Hematopoietic multipotent progenitor cell treated with erythropoietin and hydrocortisone succinate and interleukin-3 and kit ligand, for 8 days (in vitro differentiated cells): Measurements from ENCODE around the gene GOLPH3.
A peak's percentile ranks its signal among the peaks of the same experiment; 100 is the strongest.

Experiments used
- DNase-seq: peaks from one replicate; pipeline ENCODE4 v3.0.0-alpha.2; 2015

The GOLPH3 gene

GRCh38 chr5:32170303-32171151 lies 3.6 kb downstream of the GOLPH3 start:
- DNase-seq: no peak

DNA sequence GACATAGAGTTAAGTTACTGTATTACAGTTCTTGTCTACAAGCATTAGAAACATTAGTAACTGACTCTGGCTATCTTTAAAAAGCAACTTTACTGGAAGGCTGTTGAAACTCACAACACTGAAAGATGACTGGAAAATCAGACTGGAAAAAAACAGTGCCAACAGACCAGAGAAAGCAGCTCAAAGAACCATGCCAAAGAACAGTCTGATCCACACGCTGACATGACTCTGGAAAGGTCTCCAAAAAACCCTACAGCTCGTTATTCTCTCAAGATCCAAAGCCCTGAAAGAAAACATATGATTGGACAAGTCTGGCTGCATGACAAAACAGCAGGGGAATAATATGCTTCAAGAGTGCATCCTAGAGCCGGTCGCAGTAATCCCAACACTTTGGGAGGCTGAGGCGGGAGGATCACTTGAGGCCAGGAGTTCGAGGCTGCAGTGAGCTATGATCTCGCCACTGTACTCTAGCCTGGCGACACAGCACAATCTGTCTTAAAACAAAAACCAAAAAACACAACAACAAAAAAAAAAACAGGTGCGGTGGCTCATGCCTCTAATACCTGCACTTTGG lies 5.6 kb downstream of the GOLPH3 start:
- DNase-seq: no peak

DNA sequence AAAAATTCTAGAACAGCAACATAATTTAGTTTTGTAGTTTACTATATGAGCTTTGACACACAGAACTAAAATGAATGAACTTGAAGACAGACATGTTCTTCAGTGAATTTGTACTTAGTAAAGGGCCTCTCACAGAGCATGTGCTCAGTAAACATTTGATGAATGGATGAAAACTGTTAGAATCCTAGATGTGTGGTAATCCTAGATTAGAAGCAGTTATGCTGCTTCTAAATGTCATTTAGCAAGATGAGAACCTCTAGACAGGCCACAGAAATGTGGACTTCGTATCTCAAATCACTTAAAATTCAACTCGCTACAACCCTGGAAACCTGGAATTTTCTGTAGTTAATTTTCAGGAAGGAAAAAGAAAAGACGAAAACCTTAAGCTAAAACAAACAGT lies 8.5 kb downstream of the GOLPH3 start:
- DNase-seq: no peak

GRCh38 chr5:32163785-32164184 lies 10.3 kb downstream of the GOLPH3 start:
- no peak for DNase-seq

DNA sequence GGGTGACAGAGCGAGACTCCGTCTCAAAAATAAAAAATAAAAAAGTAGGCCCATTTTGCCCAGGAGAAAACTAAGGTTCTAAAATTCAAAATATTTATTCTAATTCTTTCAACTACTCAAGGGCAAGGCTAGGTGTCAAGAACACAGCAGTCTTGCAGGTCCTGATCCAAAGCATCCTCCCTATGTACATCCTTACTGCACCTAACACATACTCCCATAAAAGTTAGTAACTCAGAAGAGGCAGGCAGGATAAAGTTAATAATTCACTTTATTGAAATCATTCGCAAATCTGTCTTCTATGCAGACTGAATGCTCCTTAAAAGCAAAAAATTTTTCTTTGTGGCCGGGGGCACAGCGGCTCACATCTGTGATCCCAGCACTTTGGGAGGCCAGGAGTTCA lies 11.1 kb downstream of the GOLPH3 start:
- DNase-seq: no peak

GRCh38 chr5:32160228-32160627 lies 13.9 kb downstream of the GOLPH3 start:
- no peak for DNase-seq

GRCh38 chr5:32159328-32160072 lies 14.6 kb downstream of the GOLPH3 start:
- DNase-seq: no peak

- no peak for DNase-seq
These were observed 15.5 kb downstream of the GOLPH3 start for GRCh38 chr5:32158679-32158975.

GRCh38 chr5:32157078-32157477 lies 17.0 kb downstream of the GOLPH3 start:
- no peak for DNase-seq

- DNase-seq: no peak
These were observed 17.5 kb downstream of the GOLPH3 start for GRCh38 chr5:32156635-32157034.

DNA sequence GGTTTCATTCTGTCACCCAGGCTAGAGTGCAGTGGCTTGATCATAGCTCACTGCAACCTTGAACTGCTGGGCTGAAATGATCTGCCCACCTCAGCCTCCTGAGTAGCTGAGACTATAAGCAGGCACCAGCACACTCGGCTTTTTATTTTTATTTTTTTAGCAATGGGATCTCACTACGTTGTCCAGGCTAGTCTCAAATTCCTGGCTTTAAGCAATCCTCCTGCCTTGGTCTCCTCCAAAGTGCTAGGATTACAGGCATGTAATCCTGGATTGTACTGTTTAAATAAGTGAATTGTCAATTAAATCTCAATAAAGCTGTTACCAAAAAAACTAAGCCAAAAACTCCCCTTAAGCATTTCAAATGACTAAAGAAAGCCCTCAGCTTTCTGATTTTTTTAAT lies 18.9 kb downstream of the GOLPH3 start:
- DNase-seq: no peak

GRCh38 chr5:32153723-32154122 lies 20.4 kb downstream of the GOLPH3 start:
- DNase-seq: no peak

- no peak for DNase-seq
These were observed 22.9 kb downstream of the GOLPH3 start for GRCh38 chr5:32151198-32151597.

- no peak for DNase-seq
These were observed 23.8 kb downstream of the GOLPH3 start for GRCh38 chr5:32150366-32150765.

DNA sequence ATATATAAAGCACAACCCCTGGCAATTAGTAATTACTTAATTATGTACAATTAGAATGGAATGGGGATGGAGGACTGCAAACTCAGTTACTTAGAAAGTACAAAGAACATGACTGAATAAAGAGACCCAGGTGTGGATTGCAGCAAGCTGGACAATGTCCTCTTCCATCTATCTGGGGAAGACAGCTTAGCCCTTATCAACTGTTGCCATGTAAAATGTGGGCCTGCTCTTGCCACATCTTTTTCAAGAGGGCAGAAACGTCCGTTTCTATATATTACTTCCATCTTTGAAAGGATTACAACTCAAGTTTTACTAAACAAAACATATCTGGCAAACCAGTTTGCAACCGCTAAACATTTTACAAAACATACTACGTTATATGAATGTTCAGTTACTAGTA lies 26.2 kb downstream of the GOLPH3 start:
- DNase-seq: peak; percentile 71

GRCh38 chr5:32147236-32147635 lies 26.9 kb downstream of the GOLPH3 start:
- DNase-seq: no peak

- DNase-seq: no peak
These were observed 28.7 kb downstream of the GOLPH3 start for GRCh38 chr5:32145378-32145777.

DNA sequence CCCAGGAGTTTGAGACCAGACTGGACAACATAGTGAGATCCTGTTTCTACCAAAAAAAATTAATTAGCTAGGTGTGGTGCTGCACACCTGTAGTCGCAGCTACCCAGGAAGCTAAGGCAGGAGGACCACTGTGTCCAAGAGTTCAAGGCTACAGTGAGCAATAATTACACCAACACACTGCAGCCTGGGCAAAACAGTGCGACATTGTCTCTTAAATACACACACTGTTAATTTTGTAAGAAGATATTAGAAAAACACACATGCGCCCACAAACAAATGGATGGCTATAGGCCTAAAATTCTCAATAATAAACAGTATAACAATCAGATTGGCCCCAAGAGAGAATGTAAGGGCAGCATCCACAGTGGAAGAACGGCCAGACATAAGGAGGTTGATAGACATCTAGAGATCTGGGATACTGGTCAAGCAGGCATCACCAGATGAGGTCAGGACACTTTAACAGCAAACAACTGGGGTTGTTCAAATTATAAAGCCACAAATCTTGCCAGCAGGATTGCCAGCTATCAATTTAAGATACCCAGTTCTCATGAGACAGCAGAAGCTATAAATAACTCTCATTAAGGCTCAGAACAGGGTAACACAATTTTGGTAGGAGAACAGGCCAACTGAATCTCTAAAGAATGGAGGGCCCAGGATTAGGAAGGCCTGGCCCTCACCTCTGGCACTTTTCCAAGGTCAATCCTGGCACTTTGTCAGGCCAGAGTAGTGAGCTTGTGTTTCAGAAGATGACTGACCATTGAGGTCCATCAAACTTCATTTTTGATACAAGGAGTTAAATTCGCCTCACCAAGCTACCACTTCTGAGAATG lies 29.5 kb downstream of the GOLPH3 start:
- DNase-seq: no peak

DNA sequence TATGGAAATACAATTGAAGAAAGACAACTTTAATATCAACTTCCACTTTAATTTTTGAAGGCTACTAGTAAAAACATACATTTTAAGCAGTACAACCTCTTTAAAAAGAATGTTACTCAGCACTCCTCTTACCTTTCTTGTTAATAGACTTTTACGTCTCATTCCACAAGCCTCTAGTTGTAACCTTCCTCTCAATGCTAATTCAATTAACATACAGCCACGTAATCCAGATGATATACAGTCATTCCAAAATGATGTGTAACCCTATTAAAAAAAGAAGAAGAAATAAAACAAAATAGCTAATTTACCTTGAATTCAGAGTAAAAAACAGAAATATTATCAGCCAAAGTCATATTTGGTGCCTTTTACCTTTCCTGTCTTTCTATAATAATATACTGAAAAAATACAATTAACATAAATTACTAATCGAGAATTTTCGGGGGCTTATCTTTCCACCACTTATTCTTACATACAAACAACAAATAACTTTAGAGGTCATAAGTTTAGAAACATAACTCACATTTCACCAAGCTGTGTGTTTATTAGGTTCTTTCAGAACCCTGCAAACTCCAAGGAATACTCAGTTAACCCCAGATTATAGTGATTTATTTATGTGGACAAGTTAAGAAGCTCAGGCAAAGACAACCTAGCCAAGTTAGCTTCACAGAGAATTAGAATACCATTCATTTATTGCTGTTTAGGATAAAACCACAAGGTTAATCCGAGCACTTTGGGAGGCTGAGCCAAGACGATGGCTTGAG lies 30.3 kb downstream of the GOLPH3 start:
- DNase-seq: no peak

DNA sequence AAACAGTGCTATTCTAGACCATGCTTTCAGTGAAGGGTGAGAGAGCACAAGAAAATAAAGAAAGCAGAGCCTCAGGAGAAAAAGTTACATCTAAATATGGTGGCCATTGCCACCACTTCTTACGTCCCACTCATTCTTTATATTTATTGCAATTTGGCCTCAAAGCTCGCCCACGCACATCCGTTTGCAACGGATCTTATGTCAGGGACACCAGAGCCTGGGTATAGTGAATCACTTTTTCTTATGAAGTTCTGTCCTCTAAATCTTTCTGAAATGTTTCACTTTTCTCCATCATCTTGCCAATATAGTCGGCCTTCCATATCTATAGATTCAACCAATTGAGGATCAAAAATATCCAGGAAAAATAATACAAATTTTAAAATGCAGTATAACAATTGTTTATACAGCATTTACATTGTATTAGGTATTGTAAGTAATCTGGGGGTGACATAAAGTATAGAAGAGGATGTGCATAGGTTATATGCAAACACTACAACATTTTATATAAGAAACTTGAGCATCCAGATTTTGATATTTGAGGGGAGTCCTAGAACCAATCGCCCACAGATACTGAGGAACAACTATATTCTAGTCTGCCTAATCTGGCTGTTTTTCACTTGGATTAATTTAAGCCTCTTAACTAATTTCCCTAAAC lies 35.2 kb downstream of the GOLPH3 start:
- DNase-seq: no peak

DNA sequence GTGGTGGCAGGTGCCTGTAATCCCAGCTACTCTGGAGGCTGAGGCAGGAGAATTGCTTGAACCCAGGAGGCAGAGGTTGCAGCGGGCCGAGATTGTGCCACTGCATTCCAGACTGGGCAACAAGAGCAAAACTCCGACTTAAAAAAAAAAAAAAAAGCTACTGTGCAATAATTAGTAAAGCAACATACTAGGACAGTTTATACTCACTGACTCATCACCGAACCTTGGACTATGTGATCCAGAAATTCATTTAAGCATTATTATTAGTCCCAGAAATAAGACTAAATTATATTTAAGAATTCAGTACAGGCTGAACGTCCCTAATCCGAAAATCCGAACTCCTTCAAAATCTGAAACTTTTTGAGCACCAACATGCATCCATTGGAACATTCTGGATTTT lies 37.8 kb downstream of the GOLPH3 start:
- no peak for DNase-seq

DNA sequence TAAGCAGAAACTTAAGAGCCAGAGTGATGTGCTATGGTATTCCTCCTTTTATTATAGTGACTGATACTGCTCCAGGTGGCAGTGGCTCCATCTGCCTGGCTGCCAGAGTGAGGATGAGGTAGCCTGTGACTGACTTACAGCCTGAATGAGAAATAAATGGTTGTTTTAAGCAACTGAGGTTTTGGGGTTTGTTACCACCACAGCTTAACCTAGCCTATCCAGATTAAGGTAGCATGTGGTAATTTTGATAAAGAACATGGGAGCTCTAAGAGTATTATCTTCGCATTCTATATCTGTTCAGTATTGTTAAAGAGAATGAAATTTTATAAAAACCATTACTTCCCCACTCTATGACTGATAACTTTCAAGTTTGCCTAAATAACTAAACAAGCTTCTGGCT lies 39.0 kb downstream of the GOLPH3 start:
- peak; percentile 64 for DNase-seq
